Measurements from ENCODE around the gene UBE3A.
"Not testable (repeated sequence)": the region's sequence is repeated elsewhere in the genome, so short reads cannot be mapped to it uniquely, and the experiment has no call there.

Gene UBE3A

DNA sequence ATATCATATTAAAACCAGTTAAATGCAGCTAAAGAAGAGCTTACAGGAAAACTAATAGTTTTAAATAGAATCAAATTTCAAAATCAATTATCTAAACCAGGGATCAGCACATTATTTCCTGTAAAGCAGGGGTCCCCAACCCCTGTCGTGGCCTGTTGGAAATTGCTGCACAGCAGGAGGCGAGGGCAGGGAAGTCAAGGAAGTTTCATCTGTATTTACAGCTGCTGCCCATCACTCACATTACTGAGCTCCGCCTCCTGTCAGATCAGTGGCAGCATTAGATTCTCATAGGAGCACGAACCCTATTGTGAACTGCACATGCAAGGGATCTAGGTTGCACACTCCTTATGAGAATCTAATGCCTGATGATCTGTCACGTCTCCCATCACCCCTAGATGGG lies 14.4 kb upstream of the UBE3A start:
- H2BK12ac ChIP-seq (ENCODE audit: low read length); H2AK5ac ChIP-seq (ENCODE audit: low read depth, low read length); H3K4ac ChIP-seq (ENCODE audit: low read length); H3K27ac ChIP-seq (replicated peaks; ENCODE audit: low read length); H2BK5ac ChIP-seq (ENCODE audit: low read length); H3K14ac ChIP-seq (ENCODE audit: low read length); H2BK120ac ChIP-seq (ENCODE audit: low read depth, low read length); H3K27me3 ChIP-seq (ENCODE audit: control insufficient read depth in 3 of 3, insufficient read depth in 3 of 3, low read depth in 1 of 3, low read length in 3 of 3); H3K23ac ChIP-seq (ENCODE audit: low read depth, low read length, poor library complexity); DNase-seq (ENCODE audit: low spot score); H3K4me3 ChIP-seq (ENCODE audit: low read length in 2 of 2); H3K36me3 ChIP-seq (replicated peaks in 1 of 2; ENCODE audit: control insufficient read depth in 2 of 2, insufficient read depth in 2 of 2, low read length in 2 of 2); H4K8ac ChIP-seq (ENCODE audit: low read depth, low read length); H3K9ac ChIP-seq (ENCODE audit: low read depth, low read length, poor library complexity); H3K4me1 ChIP-seq (ENCODE audit: control insufficient read depth in 2 of 2, insufficient read depth in 1 of 2, low read depth in 1 of 2, low read length in 2 of 2); H3K4me2 ChIP-seq (ENCODE audit: insufficient read depth, low read length, poor library complexity, severe bottlenecking); H2AFZ ChIP-seq (ENCODE audit: low read length); H4K91ac ChIP-seq (ENCODE audit: low read depth, low read length, poor library complexity); H3K79me1 ChIP-seq (ENCODE audit: low read depth, low read length); H3K18ac ChIP-seq (ENCODE audit: low read length); H2BK15ac ChIP-seq (ENCODE audit: low read length): not testable (repeated sequence)
- WGBS, 2 donors (ENCODE audit: extremely low coverage in 2 of 2, insufficient read length in 2 of 2, insufficient replicate concordance in 1 of 2) = no CpG with 5 or more reads among the region's 5 CpGs
- peaks cover 4 to 33% of the 10 kb centered on the region in 2 donors for H3K9me3 ChIP-seq (replicated peaks in 1 of 2; ENCODE audit: control insufficient read depth in 2 of 2, insufficient read depth in 1 of 2, low read depth in 1 of 2, low read length in 2 of 2)

DNA sequence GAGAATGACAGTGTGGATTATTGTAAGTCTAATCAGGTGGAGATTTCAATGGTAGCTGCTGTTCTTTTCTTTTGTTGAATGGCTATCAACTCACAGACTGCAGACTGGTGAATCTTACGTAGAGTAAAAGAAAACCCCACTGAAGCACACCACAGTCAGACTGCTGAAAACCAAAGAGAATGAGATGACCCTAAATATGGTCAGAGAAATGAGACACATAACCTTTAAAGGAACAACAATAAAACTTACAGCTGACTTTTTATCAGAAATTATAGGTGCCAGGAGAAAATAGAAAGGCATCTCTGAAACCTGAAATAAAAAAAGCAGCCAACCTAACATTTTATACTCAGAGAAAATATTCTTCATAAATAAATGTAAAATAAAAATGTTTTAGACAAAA lies 12.7 kb upstream of the UBE3A start:
- H2BK15ac ChIP-seq (ENCODE audit: low read length) = no peak overlapping the region
- no peak overlapping the region for H2AK5ac ChIP-seq (ENCODE audit: low read depth, low read length)
- no peak overlapping the region for H4K8ac ChIP-seq (ENCODE audit: low read depth, low read length)
- H2BK12ac ChIP-seq (ENCODE audit: low read length) = no peak overlapping the region
- no peak overlapping the region for H2BK5ac ChIP-seq (ENCODE audit: low read length)
- H3K27ac ChIP-seq (replicated peaks; ENCODE audit: low read length) = no peak overlapping the region
- DNase-seq (ENCODE audit: low spot score) = no peak
- no peak overlapping the region for H3K18ac ChIP-seq (ENCODE audit: low read length)
- WGBS, 2 donors (ENCODE audit: extremely low coverage in 2 of 2, insufficient read length in 2 of 2, insufficient replicate concordance in 1 of 2) = no CpG with 5 or more reads among the region's 1 CpG
- peaks cover 4 to 33% of the 10 kb centered on the region in 2 donors for H3K9me3 ChIP-seq (replicated peaks in 1 of 2; ENCODE audit: control insufficient read depth in 2 of 2, insufficient read depth in 1 of 2, low read depth in 1 of 2, low read length in 2 of 2)
- H3K23ac ChIP-seq (ENCODE audit: low read depth, low read length, poor library complexity) = no peak overlapping the region
- H4K91ac ChIP-seq (ENCODE audit: low read depth, low read length, poor library complexity) = no peak overlapping the region
- no peaks in the 10 kb centered on the region for H3K79me1 ChIP-seq (ENCODE audit: low read depth, low read length)
- no peak overlapping the region for H2BK120ac ChIP-seq (ENCODE audit: low read depth, low read length)
- H3K4me3 ChIP-seq (ENCODE audit: low read length in 2 of 2) = no peak overlapping the region
- H3K36me3 ChIP-seq (replicated peaks in 1 of 2; ENCODE audit: control insufficient read depth in 2 of 2, insufficient read depth in 2 of 2, low read length in 2 of 2) = no peaks in the 10 kb centered on the region
- no peak overlapping the region for H3K14ac ChIP-seq (ENCODE audit: low read length)
- no peak overlapping the region for H3K9ac ChIP-seq (ENCODE audit: low read depth, low read length, poor library complexity)
- H2AFZ ChIP-seq (ENCODE audit: low read length) = no peak overlapping the region
- H3K4me2 ChIP-seq (ENCODE audit: insufficient read depth, low read length, poor library complexity, severe bottlenecking) = no peak overlapping the region
- peaks cover 0 to 3% of the 10 kb centered on the region in 2 donors for H3K4me1 ChIP-seq (ENCODE audit: control insufficient read depth in 2 of 2, insufficient read depth in 1 of 2, low read depth in 1 of 2, low read length in 2 of 2)
- no peak overlapping the region for H3K4ac ChIP-seq (ENCODE audit: low read length)
- no peaks in the 10 kb centered on the region for H3K27me3 ChIP-seq (ENCODE audit: control insufficient read depth in 3 of 3, insufficient read depth in 3 of 3, low read depth in 1 of 3, low read length in 3 of 3)

DNA sequence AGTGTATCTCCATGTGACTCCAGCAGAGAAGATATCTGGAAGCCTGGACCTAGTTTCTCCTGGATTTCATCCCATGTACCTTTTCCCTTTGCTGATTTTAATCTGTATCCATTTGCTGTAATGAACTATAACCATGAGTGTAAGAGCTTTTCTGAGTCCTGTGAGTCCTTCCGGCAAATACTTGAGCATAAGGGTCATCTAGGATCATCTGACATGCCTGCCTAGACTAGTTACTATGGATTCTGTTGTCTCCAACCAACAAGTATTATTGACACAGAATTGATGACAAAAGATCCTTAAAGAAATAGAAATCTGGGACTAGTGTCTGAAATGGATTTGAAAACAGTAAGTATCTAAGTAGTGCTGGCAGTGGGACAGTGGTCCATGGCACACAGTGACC lies 11.3 kb upstream of the UBE3A start:
- Histone ChIP-seq H3K14ac (ENCODE audit: low read length) (no peak overlapping the region), H3K79me1 (ENCODE audit: low read depth, low read length) (no peaks in the 10 kb centered on the region), H2BK15ac (ENCODE audit: low read length) (no peak overlapping the region), H3K4ac (ENCODE audit: low read length) (no peak overlapping the region), H2BK12ac (ENCODE audit: low read length) (no peak overlapping the region), H3K9ac (ENCODE audit: low read depth, low read length, poor library complexity) (no peak overlapping the region), H2BK5ac (ENCODE audit: low read length) (no peak overlapping the region), H3K4me2 (ENCODE audit: insufficient read depth, low read length, poor library complexity, severe bottlenecking) (no peak overlapping the region), H3K23ac (ENCODE audit: low read depth, low read length, poor library complexity) (no peak overlapping the region), H3K4me1 (ENCODE audit: control insufficient read depth in 2 of 2, insufficient read depth in 1 of 2, low read depth in 1 of 2, low read length in 2 of 2) (no peaks in the 10 kb centered on the region), H2AFZ (ENCODE audit: low read length) (no peak overlapping the region), H4K91ac (ENCODE audit: low read depth, low read length, poor library complexity) (no peak overlapping the region), H3K18ac (ENCODE audit: low read length) (no peak overlapping the region), H2AK5ac (ENCODE audit: low read depth, low read length) (no peak overlapping the region), H3K27ac (replicated peaks; ENCODE audit: low read length) (no peak overlapping the region), H4K8ac (ENCODE audit: low read depth, low read length) (no peak overlapping the region), H2BK120ac (ENCODE audit: low read depth, low read length) (no peak overlapping the region), H3K27me3 (ENCODE audit: control insufficient read depth in 3 of 3, insufficient read depth in 3 of 3, low read depth in 1 of 3, low read length in 3 of 3) (no peaks in the 10 kb centered on the region), H3K4me3 (ENCODE audit: low read length in 2 of 2) (no peak overlapping the region), H3K36me3 (replicated peaks in 1 of 2; ENCODE audit: control insufficient read depth in 2 of 2, insufficient read depth in 2 of 2, low read length in 2 of 2) (no peaks in the 10 kb centered on the region), H3K9me3 (replicated peaks in 1 of 2; ENCODE audit: control insufficient read depth in 2 of 2, insufficient read depth in 1 of 2, low read depth in 1 of 2, low read length in 2 of 2) (peaks cover 4 to 33% of the 10 kb centered on the region in 2 donors)
- no peak for DNase-seq (ENCODE audit: low spot score)
- no CpG with 5 or more reads among the region's 1 CpG for WGBS, 2 donors (ENCODE audit: extremely low coverage in 2 of 2, insufficient read length in 2 of 2, insufficient replicate concordance in 1 of 2)

DNA sequence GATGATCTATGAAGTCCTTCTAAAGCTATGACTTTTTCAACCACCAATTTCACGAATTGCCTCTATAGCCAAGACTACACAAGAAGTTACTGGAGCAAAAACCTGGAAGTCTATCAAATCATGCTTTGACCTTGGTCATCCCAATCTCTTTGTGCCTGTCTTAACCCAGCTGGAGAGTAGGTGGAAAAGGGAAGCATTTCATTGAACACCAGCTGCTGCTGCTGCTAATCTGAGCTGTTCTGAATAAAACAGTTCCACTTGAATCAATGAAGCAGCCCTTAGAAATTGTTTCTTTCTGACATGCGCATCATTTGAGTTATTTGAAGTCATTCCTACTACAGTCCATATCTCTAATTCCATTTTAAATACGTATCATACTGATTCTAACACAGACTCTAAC lies 7.3 kb upstream of the UBE3A start:
- Histone ChIP-seq H2BK12ac (ENCODE audit: low read length) (no peak overlapping the region), H3K9ac (ENCODE audit: low read depth, low read length, poor library complexity) (no peak overlapping the region), H2BK120ac (ENCODE audit: low read depth, low read length) (no peak overlapping the region), H3K79me1 (ENCODE audit: low read depth, low read length) (no peaks in the 10 kb centered on the region), H2AFZ (ENCODE audit: low read length) (no peak overlapping the region), H3K4me3 (ENCODE audit: low read length in 2 of 2) (no peak overlapping the region), H3K14ac (ENCODE audit: low read length) (no peak overlapping the region), H3K4me2 (ENCODE audit: insufficient read depth, low read length, poor library complexity, severe bottlenecking) (no peak overlapping the region), H3K36me3 (replicated peaks in 1 of 2; ENCODE audit: control insufficient read depth in 2 of 2, insufficient read depth in 2 of 2, low read length in 2 of 2) (no peaks in the 10 kb centered on the region), H3K18ac (ENCODE audit: low read length) (no peak overlapping the region), H3K4ac (ENCODE audit: low read length) (no peak overlapping the region), H4K91ac (ENCODE audit: low read depth, low read length, poor library complexity) (no peak overlapping the region), H2AK5ac (ENCODE audit: low read depth, low read length) (no peak overlapping the region), H4K8ac (ENCODE audit: low read depth, low read length) (no peak overlapping the region), H3K23ac (ENCODE audit: low read depth, low read length, poor library complexity) (no peak overlapping the region), H3K4me1 (ENCODE audit: control insufficient read depth in 2 of 2, insufficient read depth in 1 of 2, low read depth in 1 of 2, low read length in 2 of 2) (no peaks in the 10 kb centered on the region), H2BK15ac (ENCODE audit: low read length) (no peak overlapping the region), H2BK5ac (ENCODE audit: low read length) (no peak overlapping the region), H3K27me3 (ENCODE audit: control insufficient read depth in 3 of 3, insufficient read depth in 3 of 3, low read depth in 1 of 3, low read length in 3 of 3) (no peaks in the 10 kb centered on the region), H3K9me3 (replicated peaks in 1 of 2; ENCODE audit: control insufficient read depth in 2 of 2, insufficient read depth in 1 of 2, low read depth in 1 of 2, low read length in 2 of 2) (peaks cover 4 to 11% of the 10 kb centered on the region in 2 donors), H3K27ac (replicated peaks; ENCODE audit: low read length) (no peak overlapping the region)
- no peak for DNase-seq (ENCODE audit: low spot score)
- WGBS, 2 donors (ENCODE audit: extremely low coverage in 2 of 2, insufficient read length in 2 of 2, insufficient replicate concordance in 1 of 2) = 100% methylated on average over 1 of the region's 3 CpGs; no CpG with 5 or more reads in 1 of the 2 donors

Data from neuronal stem cell (in vitro differentiated cells).